Naive thymus-derived CD4-positive, alpha-beta T cell (primary cell): ENCODE results near the gene IL12B. TPM values are rescaled to one million over a fixed set of nuclear protein-coding genes. Genes with fewer than 3 reads are reported as not detected.
"Not testable (repeated sequence)": the region's sequence is repeated elsewhere in the genome, so short reads cannot be mapped to it uniquely, and the experiment has no call there.

Experiments
- ATAC-seq: fragments of 150-1000 bp; cut with Tn5 transposase; 2 replicates; pipeline ENCODE4 v1.10.0; 2021; ENCODE audit warnings: mild to moderate bottlenecking, moderate library complexity
- CTCF ChIA-PET: fragments of 350-600 bp; sonication (Branson Sonifier 250); formaldehyde crosslinking; loops from one replicate; lab custom pipeline; 2021; ENCODE audit warnings: antibody characterized with exemption; lab: Charles Lee
- POLR2A ChIA-PET: fragments of 350-600 bp; sonication (Branson Sonifier 250); formaldehyde crosslinking; loops from one replicate; lab custom pipeline; 2021; ENCODE audit warnings: antibody characterized with exemption, inconsistent platforms; lab: Charles Lee
- DNase-seq, 9 donors: peaks; one replicate each; pipeline versions ENCODE4 v3.0.0 to v3.0.0-alpha.2; 2020 to 2022; ENCODE audit warnings: mixed read lengths in 1 of 9
- H3K27ac ChIP-seq: one replicate; pipeline ENCODE4 v1.7.0; 2013; ENCODE audit warnings: mild to moderate bottlenecking, low read depth, low read length, moderate library complexity
- H3K27me3 ChIP-seq, 2 donors: one replicate each; pipeline ENCODE4 v1.7.0; 2013; ENCODE audit warnings: low read length in 2 of 2, mild to moderate bottlenecking in 2 of 2, moderate library complexity in 2 of 2; ENCODE audit not compliant: control insufficient read depth in 2 of 2, insufficient read depth in 2 of 2
- H3K36me3 ChIP-seq, 3 experiments: 1 replicate in 2 of 3; 2 replicates in 1 of 3; pipeline ENCODE4 v1.7.0; 2013; ENCODE audit warnings: low read length in 3 of 3, mild to moderate bottlenecking in 3 of 3, moderate library complexity in 1 of 3; ENCODE audit not compliant: insufficient read depth in 3 of 3, control insufficient read depth in 2 of 3
- H3K4me1 ChIP-seq, 2 donors: one replicate each; pipeline ENCODE4 v1.7.0; 2013; ENCODE audit warnings: low read length in 2 of 2, mild to moderate bottlenecking in 2 of 2, moderate library complexity in 1 of 2; ENCODE audit not compliant: control insufficient read depth in 2 of 2, insufficient read depth in 2 of 2
- H3K4me3 ChIP-seq: 2 replicates; pipeline ENCODE4 v1.7.0; 2013; ENCODE audit warnings: mild to moderate bottlenecking, low read length
- H3K9me3 ChIP-seq, 3 experiments: 1 replicate in 2 of 3; 2 replicates in 1 of 3; pipeline ENCODE4 v1.7.0; 2013; ENCODE audit warnings: low read length in 3 of 3; ENCODE audit not compliant: control insufficient read depth in 2 of 3
- H3K27ac Mint-ChIP-seq, 9 donors: one replicate each; pipeline ENCODE4 v1.8.0; 2020 to 2022; ENCODE audit warnings: mixed read lengths in 9 of 9, mild to moderate bottlenecking in 8 of 9, moderate library complexity in 5 of 9, inconsistent platforms in 2 of 9
- H3K27me3 Mint-ChIP-seq, 5 donors: one replicate each; pipeline ENCODE4 v1.8.0; 2021 to 2022; ENCODE audit warnings: mixed read lengths in 5 of 5, mild to moderate bottlenecking in 1 of 5
- H3K36me3 Mint-ChIP-seq, 5 donors: one replicate each; pipeline ENCODE4 v1.8.0; 2020 to 2022; ENCODE audit warnings: mixed read lengths in 5 of 5, mild to moderate bottlenecking in 3 of 5, inconsistent platforms in 1 of 5
- H3K4me1 Mint-ChIP-seq, 7 donors: one replicate each; pipeline ENCODE4 v1.8.0; 2020 to 2022; ENCODE audit warnings: mixed read lengths in 7 of 7, mild to moderate bottlenecking in 3 of 7, inconsistent platforms in 1 of 7
- H3K4me3 Mint-ChIP-seq, 10 donors: one replicate each; pipeline ENCODE4 v1.8.0; 2020 to 2022; ENCODE audit warnings: mild to moderate bottlenecking in 10 of 10, mixed read lengths in 10 of 10, moderate library complexity in 6 of 10, inconsistent platforms in 2 of 10
- H3K9me3 Mint-ChIP-seq, 11 donors: one replicate each; pipeline ENCODE4 v1.8.0; 2020 to 2022; ENCODE audit warnings: mixed read lengths in 11 of 11, mild to moderate bottlenecking in 4 of 11, inconsistent platforms in 1 of 11, moderate library complexity in 1 of 11
- intact Hi-C, 2 donors: fragments of 100-400 bp; cut with micrococcal nuclease; formaldehyde crosslinking; loops; one replicate each; pipeline ENCODE4 v1.15.1; 2023
- polyA plus RNA-seq, 2 donors: library from polyadenylated mRNA; unstranded; fragments of 300-500 nt; fragmentation: Illumina TruSeq; gene quantifications; one replicate each; pipeline ENCODE4 v1.2.3, GENCODE V29; 2021
- total RNA-seq, 6 experiments: library from RNA in 5 of 6; stranded (reverse) in 5 of 6; gene quantifications; 1 replicate in 5 of 6; 2 replicates in 1 of 6; pipeline ENCODE4 v1.2.3 and lab custom pipeline; 2021 to 2026

Gene IL12B
- total RNA-seq (not detected), polyA plus RNA-seq (not detected), total RNA-seq (lab: John Stamatoyannopoulos, UW) (not detected)

GRCh38 chr5:159330131-159330800, at the start of gene IL12B:
TSS of gene IL12B (minus strand) at chr5:159330487. CDS start at chr5:159326782, 3,705 bp downstream.
- no peak for ATAC-seq
- no peak within 1 kb of the TSS for H3K27ac ChIP-seq
- intact Hi-C loops, result loop anchor here (5.0 kb wide), 3 partner anchors 173 to 442 kb away; no protein-coding TSS in a partner anchor
- no peaks in the 10 kb centered on the region for H3K27me3 ChIP-seq
- peaks cover 0 to 36% (median 0%) of the 10 kb centered on the region in 5 donors for H3K27me3 Mint-ChIP-seq
- H3K36me3 Mint-ChIP-seq, result peaks cover 0 to 15% (median 0%) of the 10 kb centered on the region in 5 donors
- ChIA-PET POLR2A (no interaction called here), CTCF (interaction anchor here (0.6 to 0.9 kb wide), 2 partner anchors 140 to 221 kb away, joined by 3 read pairs; no protein-coding TSS in a partner anchor)
- DNase-seq, result no peak
- H3K9me3 ChIP-seq, result no peaks in the 10 kb centered on the region
- peaks cover 3 to 42% (median 22%) of the 10 kb centered on the region in 7 donors for H3K4me1 Mint-ChIP-seq
- H3K4me3 ChIP-seq, result peak within 1 kb of the TSS; percentile 46
- peak within 1 kb of the TSS in 6 of 9 donors; percentile 7 to 66 (median 32) for H3K27ac Mint-ChIP-seq
- peak within 1 kb of the TSS; percentile 66 to 80 (median 74) for H3K4me3 Mint-ChIP-seq
- H3K4me1 ChIP-seq, result peaks cover 0 to 4% of the 10 kb centered on the region in 2 donors
- H3K36me3 ChIP-seq, result no peaks in the 10 kb centered on the region
- peaks cover 0 to 3% (median 0%) of the 10 kb centered on the region in 11 donors for H3K9me3 Mint-ChIP-seq

GRCh38 chr5:159377653-159378052, 47.4 kb upstream of the IL12B start:
- ATAC-seq (no peak), DNase-seq (no peak)
- Mint-ChIP-seq H3K4me3 (no peak overlapping the region), H3K4me1 (no peaks in the 10 kb centered on the region), H3K27ac (no peak overlapping the region), H3K27me3 (peaks cover 0 to 40% (median 7%) of the 10 kb centered on the region in 5 donors), H3K36me3 (peaks cover 13 to 37% (median 18%) of the 10 kb centered on the region in 5 donors), H3K9me3 (peaks cover 7 to 63% (median 32%) of the 10 kb centered on the region in 11 donors)
- Histone ChIP-seq H3K4me1 (no peaks in the 10 kb centered on the region), H3K27me3 (no peaks in the 10 kb centered on the region), H3K36me3 (no peaks in the 10 kb centered on the region), H3K4me3 (no peak overlapping the region), H3K9me3 (no peaks in the 10 kb centered on the region), H3K27ac (no peak overlapping the region)
- POLR2A ChIA-PET, result no interaction called here
- intact Hi-C loops, result no loop called here
- CTCF ChIA-PET, result no interaction called here

- H3K4me1 Mint-ChIP-seq, H3K9me3 ChIP-seq, CTCF ChIA-PET, DNase-seq, H3K27ac ChIP-seq, H3K27me3 ChIP-seq, H3K36me3 ChIP-seq, H3K27ac Mint-ChIP-seq, H3K4me3 Mint-ChIP-seq, ATAC-seq, H3K4me1 ChIP-seq, H3K9me3 Mint-ChIP-seq, intact Hi-C loops, H3K4me3 ChIP-seq: not testable (repeated sequence)
- H3K36me3 Mint-ChIP-seq, result peaks cover 0 to 10% (median 5%) of the 10 kb centered on the region in 5 donors
- POLR2A ChIA-PET, result interaction anchor here (0.7 kb wide), 1 partner anchor 61 kb away, joined by 4 read pairs; no protein-coding TSS in a partner anchor
- peaks cover 0 to 38% (median 6%) of the 10 kb centered on the region in 5 donors for H3K27me3 Mint-ChIP-seq
Measured at GRCh38 chr5:159367866-159368265, 37.6 kb upstream of the IL12B start.

GRCh38 chr5:159366776-159367175, 36.5 kb upstream of the IL12B start:
- H3K9me3 ChIP-seq, H3K4me3 ChIP-seq, intact Hi-C loops, H3K27me3 ChIP-seq, ATAC-seq, CTCF ChIA-PET, H3K27ac Mint-ChIP-seq, H3K4me1 ChIP-seq, POLR2A ChIA-PET, H3K36me3 ChIP-seq, H3K27ac ChIP-seq, DNase-seq, H3K4me1 Mint-ChIP-seq, H3K9me3 Mint-ChIP-seq, H3K4me3 Mint-ChIP-seq: not testable (repeated sequence)
- Mint-ChIP-seq H3K27me3 (peaks cover 0 to 41% (median 6%) of the 10 kb centered on the region in 5 donors), H3K36me3 (peaks cover 0 to 10% (median 5%) of the 10 kb centered on the region in 5 donors)

- intact Hi-C loops, result no loop called here
- H3K9me3 ChIP-seq, result no peaks in the 10 kb centered on the region
- H3K27ac ChIP-seq, result no peak overlapping the region
- H3K4me3 Mint-ChIP-seq, result no peak overlapping the region
- no peaks in the 10 kb centered on the region for H3K27me3 ChIP-seq
- no peak for DNase-seq
- H3K9me3 Mint-ChIP-seq, result peaks cover 0 to 9% (median 0%) of the 10 kb centered on the region in 11 donors
- CTCF ChIA-PET, result no interaction called here
- ATAC-seq, result peak; percentile 76
- H3K4me3 ChIP-seq, result no peak overlapping the region
- POLR2A ChIA-PET, result no interaction called here
- H3K4me1 Mint-ChIP-seq, result peaks cover 0 to 20% (median 2%) of the 10 kb centered on the region in 7 donors
- peaks cover 0 to 17% (median 4%) of the 10 kb centered on the region in 5 donors for H3K36me3 Mint-ChIP-seq
- no peak overlapping the region for H3K27ac Mint-ChIP-seq
- no peaks in the 10 kb centered on the region for H3K4me1 ChIP-seq
- peaks cover 0 to 25% (median 5%) of the 10 kb centered on the region in 5 donors for H3K27me3 Mint-ChIP-seq
- no peaks in the 10 kb centered on the region for H3K36me3 ChIP-seq
Measured at GRCh38 chr5:159362220-159362619, 31.9 kb upstream of the IL12B start.

- DNase-seq, ATAC-seq, H3K27ac ChIP-seq, H3K4me1 ChIP-seq, intact Hi-C loops, H3K27ac Mint-ChIP-seq, CTCF ChIA-PET, H3K9me3 ChIP-seq, H3K9me3 Mint-ChIP-seq, POLR2A ChIA-PET, H3K27me3 ChIP-seq, H3K36me3 ChIP-seq, H3K4me3 ChIP-seq, H3K4me3 Mint-ChIP-seq: not testable (repeated sequence)
- H3K4me1 Mint-ChIP-seq, result peaks cover 0 to 15% (median 2%) of the 10 kb centered on the region in 7 donors
- H3K36me3 Mint-ChIP-seq, result peaks cover 0 to 13% (median 4%) of the 10 kb centered on the region in 5 donors
- peaks cover 4 to 33% (median 10%) of the 10 kb centered on the region in 5 donors for H3K27me3 Mint-ChIP-seq
Measured at GRCh38 chr5:159359871-159360270, 29.6 kb upstream of the IL12B start.
